ENCODE data around the gene GALR3.

GRCh38 chr22:37797874-37798500 is 25.2 kb upstream of the GALR3 start:
- TF ChIP-seq PKNOX1 (IDR thresholded peaks at IDR 0.05) (no peak), SP1 (IDR thresholded peaks at IDR 0.05) (no peak), SUZ12 (IDR thresholded peaks at IDR 0.05) (no peak), FOXA1 (IDR thresholded peaks at IDR 0.05) (no peak), ARNT (IDR thresholded peaks at IDR 0.05) (no peak), FOXK2 (IDR thresholded peaks at IDR 0.05) (no peak), FOXM1 (IDR thresholded peaks at IDR 0.05; ENCODE audit: borderline replicate concordance) (no peak), L3MBTL2 (conservative IDR thresholded peaks at IDR 0.05) (peak; percentile 82), ELF4 (IDR thresholded peaks at IDR 0.05) (no peak), ZNF384 (IDR thresholded peaks at IDR 0.05) (no peak), BHLHE40 (IDR thresholded peaks at IDR 0.05; ENCODE audit: borderline replicate concordance) (no peak), HDGF (IDR thresholded peaks at IDR 0.05; ENCODE audit: borderline replicate concordance) (no peak), NFRKB (IDR thresholded peaks at IDR 0.05) (no peak), LEF1 (IDR thresholded peaks at IDR 0.05; ENCODE audit: borderline replicate concordance) (no peak)

Measured in HEK293T (cell line).